GM12875 (cell line): ENCODE measurements around the gene AEBP2.

Source experiments
- H3K4me3 ChIP-seq: one replicate; pipeline ENCODE4 v1.5.1; 2011; ENCODE audit warnings: low read depth, low read length, control low read depth
- CTCF ChIP-seq: IDR thresholded peaks from 2 replicates; pipeline ENCODE4 v1.5.1; 2011; ENCODE audit warnings: low read depth, mild to moderate bottlenecking, control low read depth, inconsistent platforms, low read length, moderate library complexity, borderline replicate concordance; ENCODE audit not compliant: insufficient read depth

Gene AEBP2

GRCh38 chr12:19510461-19510860 lies 71.2 kb downstream of the AEBP2 start:
- TF ChIP-seq CTCF = no peak
- H3K4me3 ChIP-seq = no peak overlapping the region

GRCh38 chr12:19515179-19515578 lies 75.9 kb downstream of the AEBP2 start:
- H3K4me3 ChIP-seq = no peak overlapping the region
- no peak for TF ChIP-seq CTCF

GRCh38 chr12:19517583-19517982 lies 78.3 kb downstream of the AEBP2 start:
- H3K4me3 ChIP-seq = no peak overlapping the region
- TF ChIP-seq CTCF = no peak

- no peak for TF ChIP-seq CTCF
- no peak overlapping the region for H3K4me3 ChIP-seq
Observed at GRCh38 chr12:19518209-19518608, 78.9 kb downstream of the AEBP2 start.

- TF ChIP-seq CTCF = no peak
- no peak overlapping the region for H3K4me3 ChIP-seq
Observed at GRCh38 chr12:19520646-19521415, 81.5 kb downstream of the AEBP2 start.

- no peak for TF ChIP-seq CTCF
- no peak overlapping the region for H3K4me3 ChIP-seq
Observed at GRCh38 chr12:19525274-19525673, 86.0 kb downstream of the AEBP2 start.

GRCh38 chr12:19527866-19528265 lies 88.6 kb downstream of the AEBP2 start:
- H3K4me3 ChIP-seq = no peak overlapping the region
- no peak for TF ChIP-seq CTCF
